Activated B cell treated with CpG ODN at 0.5 μM for 24 hours (primary cell): ENCODE results near the gene CNPY2. TPM values are rescaled to one million over a fixed set of nuclear protein-coding genes. Genes with fewer than 3 reads are reported as not detected.
"Not testable (repeated sequence)": the region's sequence is repeated elsewhere in the genome, so short reads cannot be mapped to it uniquely, and the experiment has no call there.

Experiments used
- ATAC-seq: fragments of 200-7000 bp; cut with Tn5 transposase; one replicate; pipeline ENCODE4 v1.10.0; 2021; ENCODE audit warnings: low read depth, mild to moderate bottlenecking, moderate library complexity
- CTCF ChIA-PET: fragments of 350-600 bp; sonication (Branson Sonifier 250); formaldehyde crosslinking; loops from one replicate; lab custom pipeline; 2021; ENCODE audit warnings: antibody characterized with exemption; lab: Charles Lee
- POLR2A ChIA-PET: fragments of 350-600 bp; sonication (Branson Sonifier 250); formaldehyde crosslinking; loops from one replicate; lab custom pipeline; 2021; ENCODE audit warnings: antibody characterized with exemption; lab: Charles Lee
- DNase-seq: peaks from one replicate; pipeline ENCODE4 v3.0.0; 2022
- H3K27ac Mint-ChIP-seq: one replicate; pipeline ENCODE4 v1.8.0; 2020; ENCODE audit warnings: mixed read lengths
- H3K27me3 Mint-ChIP-seq: one replicate; pipeline ENCODE4 v1.8.0; 2021; ENCODE audit warnings: mixed read lengths
- H3K36me3 Mint-ChIP-seq: one replicate; pipeline ENCODE4 v1.8.0; 2021; ENCODE audit warnings: low read depth, mixed read lengths
- H3K4me1 Mint-ChIP-seq: one replicate; pipeline ENCODE4 v1.8.0; 2021; ENCODE audit warnings: mixed read lengths
- H3K4me3 Mint-ChIP-seq: one replicate; pipeline ENCODE4 v1.8.0; 2020; ENCODE audit warnings: mild to moderate bottlenecking, mixed read lengths
- H3K9me3 Mint-ChIP-seq: one replicate; pipeline ENCODE4 v1.8.0; 2020; ENCODE audit warnings: mixed read lengths
- intact Hi-C: fragments of 100-400 bp; cut with micrococcal nuclease; formaldehyde crosslinking; loops from one replicate; pipeline ENCODE4 v1.15.1; 2024
- total RNA-seq: library from RNA; stranded (reverse); gene quantifications from 2 replicates; pipeline ENCODE4 v1.2.3, GENCODE V29; 2022
- TF ChIP-seq, protein P1 (sequence below): fragments of 200-600 bp; IDR thresholded peaks from one replicate; pipeline ENCODE4 v1.8.0; 2022; ENCODE audit warnings: antibody characterized with exemption, mild to moderate bottlenecking

Gene CNPY2
- total RNA-seq, 1 donor from 2014 or later = 98.8 TPM

GRCh38 chr12:56282579-56282978 is 33.2 kb downstream of the CNPY2 start:
- Mint-ChIP-seq H3K27ac (peak overlapping the region; percentile 46), H3K27me3 (no peaks in the 10 kb centered on the region), H3K9me3 (no peaks in the 10 kb centered on the region), H3K4me1 (peaks cover 5% of the 10 kb centered on the region), H3K36me3 (peaks cover 70% of the 10 kb centered on the region), H3K4me3 (no peak overlapping the region)
- intact Hi-C loops = no loop called here
- CTCF ChIA-PET = no interaction called here
- DNase-seq (no peak), ATAC-seq (no peak)
- POLR2A ChIA-PET = no interaction called here
- TF ChIP-seq, protein P1, sequence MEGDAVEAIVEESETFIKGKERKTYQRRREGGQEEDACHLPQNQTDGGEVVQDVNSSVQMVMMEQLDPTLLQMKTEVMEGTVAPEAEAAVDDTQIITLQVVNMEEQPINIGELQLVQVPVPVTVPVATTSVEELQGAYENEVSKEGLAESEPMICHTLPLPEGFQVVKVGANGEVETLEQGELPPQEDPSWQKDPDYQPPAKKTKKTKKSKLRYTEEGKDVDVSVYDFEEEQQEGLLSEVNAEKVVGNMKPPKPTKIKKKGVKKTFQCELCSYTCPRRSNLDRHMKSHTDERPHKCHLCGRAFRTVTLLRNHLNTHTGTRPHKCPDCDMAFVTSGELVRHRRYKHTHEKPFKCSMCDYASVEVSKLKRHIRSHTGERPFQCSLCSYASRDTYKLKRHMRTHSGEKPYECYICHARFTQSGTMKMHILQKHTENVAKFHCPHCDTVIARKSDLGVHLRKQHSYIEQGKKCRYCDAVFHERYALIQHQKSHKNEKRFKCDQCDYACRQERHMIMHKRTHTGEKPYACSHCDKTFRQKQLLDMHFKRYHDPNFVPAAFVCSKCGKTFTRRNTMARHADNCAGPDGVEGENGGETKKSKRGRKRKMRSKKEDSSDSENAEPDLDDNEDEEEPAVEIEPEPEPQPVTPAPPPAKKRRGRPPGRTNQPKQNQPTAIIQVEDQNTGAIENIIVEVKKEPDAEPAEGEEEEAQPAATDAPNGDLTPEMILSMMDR = no peak

DNA sequence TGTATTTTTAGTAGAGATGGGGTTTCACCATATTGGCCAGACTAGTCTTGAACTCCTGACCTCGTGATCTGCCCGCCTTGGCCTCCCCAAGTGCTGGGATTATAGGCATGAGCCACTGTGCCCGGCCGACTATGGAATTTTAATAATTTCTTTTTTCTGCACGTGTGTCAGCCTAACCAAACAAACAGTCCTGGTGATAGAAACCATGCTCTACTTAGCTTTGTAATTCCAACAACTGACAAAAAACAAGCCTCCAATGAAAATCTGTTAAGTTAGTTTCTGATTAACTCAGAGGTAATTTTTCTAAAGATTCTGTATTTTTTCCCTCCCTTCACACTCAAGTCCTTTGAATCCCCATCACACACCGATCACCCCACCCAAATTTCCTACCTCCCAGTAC is 33.8 kb downstream of the CNPY2 start:
- peak overlapping the region; percentile 46 for H3K27ac Mint-ChIP-seq
- H3K36me3 Mint-ChIP-seq = peaks cover 71% of the 10 kb centered on the region
- no peaks in the 10 kb centered on the region for H3K9me3 Mint-ChIP-seq
- ATAC-seq = no peak
- TF ChIP-seq, protein P1 = no peak
- intact Hi-C loops = no loop called here
- DNase-seq = no peak
- H3K4me3 Mint-ChIP-seq = no peak overlapping the region
- peaks cover 5% of the 10 kb centered on the region for H3K4me1 Mint-ChIP-seq
- ChIA-PET POLR2A (no interaction called here), CTCF (no interaction called here)
- no peaks in the 10 kb centered on the region for H3K27me3 Mint-ChIP-seq

GRCh38 chr12:56280849-56281248 is 34.9 kb downstream of the CNPY2 start:
- H3K4me1 Mint-ChIP-seq = peaks cover 5% of the 10 kb centered on the region
- H3K27me3 Mint-ChIP-seq = no peaks in the 10 kb centered on the region
- TF ChIP-seq, protein P1 = no peak
- no peak for ATAC-seq
- peaks cover 68% of the 10 kb centered on the region for H3K36me3 Mint-ChIP-seq
- ChIA-PET POLR2A (no interaction called here), CTCF (no interaction called here)
- H3K9me3 Mint-ChIP-seq = no peaks in the 10 kb centered on the region
- intact Hi-C loops = no loop called here
- H3K27ac Mint-ChIP-seq = no peak overlapping the region
- H3K4me3 Mint-ChIP-seq = no peak overlapping the region
- DNase-seq = no peak

DNA sequence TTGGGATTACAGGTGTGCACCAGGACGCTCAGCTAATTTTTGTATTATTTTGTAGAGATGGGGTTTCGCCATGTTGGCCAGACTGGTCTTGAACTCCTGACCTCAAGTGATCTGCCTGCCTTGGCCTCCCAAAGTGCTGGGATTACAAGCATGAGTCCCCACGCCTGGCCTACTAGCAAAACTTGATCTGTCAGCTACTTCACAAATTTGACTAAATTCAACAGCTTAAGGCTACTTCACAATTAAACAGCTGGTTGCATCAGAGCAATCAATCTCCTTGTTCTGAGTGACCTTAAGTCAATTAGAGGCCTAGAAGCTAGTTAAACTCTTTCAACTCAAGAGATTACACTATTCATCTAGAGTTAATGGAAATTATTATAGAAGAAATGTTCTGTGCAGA is 36.9 kb downstream of the CNPY2 start:
- Mint-ChIP-seq H3K27me3 (no peaks in the 10 kb centered on the region), H3K4me1 (peaks cover 5% of the 10 kb centered on the region), H3K4me3 (no peak overlapping the region), H3K36me3 (peaks cover 78% of the 10 kb centered on the region), H3K9me3 (no peaks in the 10 kb centered on the region), H3K27ac (no peak overlapping the region)
- TF ChIP-seq, protein P1 = no peak
- CTCF ChIA-PET = no interaction called here
- intact Hi-C loops = no loop called here
- DNase-seq (no peak), ATAC-seq (no peak)
- POLR2A ChIA-PET = interaction anchor here (0.5 kb wide), 1 partner anchor 78 kb away, joined by 5 read pairs; no protein-coding TSS in a partner anchor

DNA sequence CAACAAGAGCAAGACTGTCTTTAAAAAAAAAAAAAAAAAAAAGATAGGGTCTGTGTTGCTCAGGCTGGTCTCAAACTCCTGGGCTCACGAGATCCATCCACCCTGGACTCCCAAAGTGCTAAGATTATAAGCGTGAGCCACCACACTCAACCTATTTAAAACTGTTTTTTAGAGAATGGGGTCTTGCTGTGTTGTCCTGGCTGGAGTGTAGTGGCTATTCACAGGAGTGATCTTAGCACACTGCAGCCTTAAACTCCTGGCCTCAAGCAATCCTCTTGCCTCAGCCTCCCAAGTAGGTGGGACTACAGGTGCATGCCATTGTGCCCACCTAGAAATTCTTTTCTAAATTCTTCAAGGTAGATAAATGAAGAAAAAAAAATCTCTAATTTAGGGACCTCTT is 41.5 kb downstream of the CNPY2 start:
- CTCF ChIA-PET = no interaction called here
- Mint-ChIP-seq H3K4me3 (no peak overlapping the region), H3K27me3 (no peaks in the 10 kb centered on the region), H3K9me3 (no peaks in the 10 kb centered on the region), H3K36me3 (peaks cover 83% of the 10 kb centered on the region), H3K4me1 (no peaks in the 10 kb centered on the region), H3K27ac (no peak overlapping the region)
- intact Hi-C loops = no loop called here
- TF ChIP-seq, protein P1 = no peak
- POLR2A ChIA-PET = interaction anchor here (0.7 kb wide), 1 partner anchor 15 kb away, joined by 6 read pairs; no protein-coding TSS in a partner anchor
- DNase-seq = no peak
- ATAC-seq = no peak

DNA sequence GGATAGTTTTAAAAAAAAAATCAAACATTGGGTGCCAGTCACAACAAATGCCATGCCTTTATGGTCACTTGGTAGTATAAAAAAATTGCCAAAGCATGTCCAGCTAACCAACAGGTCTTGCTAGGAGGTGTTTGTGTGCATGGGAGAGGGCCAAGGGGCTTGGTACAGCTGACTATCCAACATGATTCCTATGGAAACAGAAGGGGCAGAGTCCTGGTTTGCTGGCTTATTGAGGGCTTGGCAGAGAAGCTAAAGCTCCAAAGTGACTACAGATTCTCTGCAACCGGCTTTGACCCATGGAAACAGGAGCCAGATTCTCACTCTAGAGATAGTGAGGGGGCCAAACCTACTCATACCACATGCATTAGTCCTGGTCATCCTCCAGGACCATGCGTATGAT is 43.3 kb downstream of the CNPY2 start:
- H3K9me3 Mint-ChIP-seq, H3K4me3 Mint-ChIP-seq, H3K27me3 Mint-ChIP-seq, POLR2A ChIA-PET, intact Hi-C loops, H3K4me1 Mint-ChIP-seq, ATAC-seq, H3K27ac Mint-ChIP-seq, DNase-seq, CTCF ChIA-PET: not testable (repeated sequence)
- H3K36me3 Mint-ChIP-seq = peaks cover 72% of the 10 kb centered on the region
